ENCODE results near the gene GRIN2C.
A peak's percentile ranks its signal among the peaks of the same experiment; 100 is the strongest.

The GRIN2C gene

GRCh38 chr17:74879308-74879707, 19.6 kb upstream of the GRIN2C start:
- no peaks in the 10 kb centered on the region for H3K27me3 ChIP-seq (ENCODE audit: control insufficient read depth, insufficient read depth, low read length)

GRCh38 chr17:74878658-74879057, 19.0 kb upstream of the GRIN2C start:
- WGBS (ENCODE audit: insufficient coverage, insufficient read length) = no CpG with 5 or more reads among the region's 2 CpGs
- H3K27ac ChIP-seq (ENCODE audit: low read length) = no peak overlapping the region
- peaks cover 4% of the 10 kb centered on the region; the same call in 1 of the 2 replicates for H3K4me1 ChIP-seq (ENCODE audit: control insufficient read depth, insufficient read depth, low read length)
- H3K36me3 ChIP-seq (ENCODE audit: control insufficient read depth, insufficient read depth, low read length) = no peaks in the 10 kb centered on the region
- DNase-seq (ENCODE audit: low read depth, low spot score) = no peak
- H3K4me3 ChIP-seq (ENCODE audit: low read length) = no peak overlapping the region
- no peaks in the 10 kb centered on the region for H3K27me3 ChIP-seq (ENCODE audit: control insufficient read depth, insufficient read depth, low read length)
- H3K9me3 ChIP-seq (ENCODE audit: control insufficient read depth, insufficient read depth, low read length) = no peaks in the 10 kb centered on the region

More at GRCh38 chr17:74879308-74879707, 19.6 kb upstream of the GRIN2C start:
- Histone ChIP-seq H3K36me3 (ENCODE audit: control insufficient read depth, insufficient read depth, low read length) (no peaks in the 10 kb centered on the region), H3K4me3 (ENCODE audit: low read length) (no peak overlapping the region), H3K27ac (ENCODE audit: low read length) (no peak overlapping the region), H3K9me3 (ENCODE audit: control insufficient read depth, insufficient read depth, low read length) (no peaks in the 10 kb centered on the region), H3K4me1 (ENCODE audit: control insufficient read depth, insufficient read depth, low read length) (peaks cover 4% of the 10 kb centered on the region; the same call in 1 of the 2 replicates)
- DNase-seq (ENCODE audit: low read depth, low spot score) = no peak
- WGBS (ENCODE audit: insufficient coverage, insufficient read length) = no CpG with 5 or more reads among the region's 16 CpGs

GRCh38 chr17:74877592-74878548, 18.2 kb upstream of the GRIN2C start:
- no peak overlapping the region for H3K27ac ChIP-seq (ENCODE audit: low read length)
- WGBS (ENCODE audit: insufficient coverage, insufficient read length) = no CpG with 5 or more reads among the region's 19 CpGs
- H3K27me3 ChIP-seq (ENCODE audit: control insufficient read depth, insufficient read depth, low read length) = no peaks in the 10 kb centered on the region
- H3K4me3 ChIP-seq (ENCODE audit: low read length) = no peak overlapping the region
- peaks cover under 1% of the 10 kb centered on the region; the same call in 1 of the 2 replicates for H3K4me1 ChIP-seq (ENCODE audit: control insufficient read depth, insufficient read depth, low read length)
- no peak for DNase-seq (ENCODE audit: low read depth, low spot score)
- H3K9me3 ChIP-seq (ENCODE audit: control insufficient read depth, insufficient read depth, low read length) = no peaks in the 10 kb centered on the region
- H3K36me3 ChIP-seq (ENCODE audit: control insufficient read depth, insufficient read depth, low read length) = no peaks in the 10 kb centered on the region

- WGBS (ENCODE audit: insufficient coverage, insufficient read length) = no CpG with 5 or more reads among the region's 6 CpGs
- H3K27ac ChIP-seq (ENCODE audit: low read length) = no peak overlapping the region
Measured at GRCh38 chr17:74875977-74876593, 16.4 kb upstream of the GRIN2C start.

DNA sequence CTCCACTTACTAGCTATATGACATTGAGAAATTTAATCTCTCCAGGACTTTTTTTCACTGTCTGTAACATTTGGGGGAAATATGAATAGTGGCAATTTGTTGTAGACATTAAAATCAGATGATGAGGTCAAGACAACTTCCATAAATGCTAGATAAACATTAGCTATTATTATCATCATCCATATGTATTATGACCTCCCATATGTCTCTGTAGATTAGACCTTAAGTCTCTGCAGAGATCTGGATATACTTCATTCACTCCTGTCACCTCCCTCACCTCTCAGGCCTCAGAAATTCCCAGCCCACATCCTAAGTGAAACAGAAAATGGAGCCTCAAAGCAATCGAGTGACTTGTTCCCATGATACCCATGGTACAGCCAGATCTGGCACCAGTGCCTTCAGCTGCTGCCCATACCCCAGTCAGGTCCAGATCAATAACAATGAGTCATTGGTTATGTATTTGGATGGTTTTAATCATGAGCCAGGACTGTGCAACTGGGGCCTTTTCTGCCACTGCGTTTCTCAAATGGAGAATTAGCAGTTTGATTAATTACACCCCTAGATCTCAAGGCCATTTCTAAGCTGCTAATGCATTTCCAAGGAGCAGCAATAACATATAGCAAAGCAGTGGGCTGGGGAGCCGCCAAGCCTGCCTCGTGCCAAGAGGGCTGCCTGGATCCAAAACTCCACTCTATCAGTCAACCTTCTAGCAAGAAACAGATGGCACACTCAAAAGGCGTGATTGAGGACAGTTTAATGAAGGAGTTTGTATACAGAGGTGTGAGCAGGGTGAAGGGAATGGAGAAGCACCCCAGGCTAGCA, 15.7 kb upstream of the GRIN2C start:
- Histone ChIP-seq H3K9me3 (ENCODE audit: control insufficient read depth, insufficient read depth, low read length) (no peaks in the 10 kb centered on the region), H3K36me3 (ENCODE audit: control insufficient read depth, insufficient read depth, low read length) (no peaks in the 10 kb centered on the region), H3K27me3 (ENCODE audit: control insufficient read depth, insufficient read depth, low read length) (no peaks in the 10 kb centered on the region), H3K4me3 (ENCODE audit: low read length) (no peak overlapping the region), H3K4me1 (ENCODE audit: control insufficient read depth, insufficient read depth, low read length) (peaks cover 3% of the 10 kb centered on the region; the same call in 1 of the 2 replicates), H3K27ac (ENCODE audit: low read length) (no peak overlapping the region)
- WGBS (ENCODE audit: insufficient coverage, insufficient read length) = no CpG with 5 or more reads among the region's 5 CpGs
- no peak for DNase-seq (ENCODE audit: low read depth, low spot score)

More at GRCh38 chr17:74875977-74876593, 16.4 kb upstream of the GRIN2C start:
- Histone ChIP-seq H3K4me3 (ENCODE audit: low read length) (no peak overlapping the region), H3K36me3 (ENCODE audit: control insufficient read depth, insufficient read depth, low read length) (no peaks in the 10 kb centered on the region), H3K4me1 (ENCODE audit: control insufficient read depth, insufficient read depth, low read length) (peaks cover 3% of the 10 kb centered on the region; the same call in 1 of the 2 replicates), H3K9me3 (ENCODE audit: control insufficient read depth, insufficient read depth, low read length) (no peaks in the 10 kb centered on the region), H3K27me3 (ENCODE audit: control insufficient read depth, insufficient read depth, low read length) (no peaks in the 10 kb centered on the region)
- no peak for DNase-seq (ENCODE audit: low read depth, low spot score)

DNA sequence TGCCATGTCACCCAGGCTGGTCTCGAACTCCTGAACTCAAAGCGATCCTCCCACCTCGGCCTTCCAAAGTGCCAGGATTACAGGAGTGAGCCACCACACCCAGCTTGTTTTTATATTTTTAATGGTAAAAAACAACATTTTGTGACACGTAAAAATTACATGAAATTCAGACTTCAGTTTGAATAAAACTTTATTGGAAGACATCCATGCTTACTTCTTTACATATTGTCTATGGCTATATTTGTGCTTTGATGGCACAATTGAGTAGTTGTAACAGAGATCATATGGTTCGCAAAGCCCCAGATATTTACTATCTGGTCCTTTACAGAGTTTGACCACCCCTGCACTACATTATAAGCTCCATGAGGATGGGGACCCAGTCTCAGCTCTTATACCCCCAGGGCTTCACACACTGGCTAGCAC, 14.9 kb upstream of the GRIN2C start:
- WGBS (ENCODE audit: insufficient coverage, insufficient read length) = no CpG with 5 or more reads among the region's 5 CpGs
- DNase-seq (ENCODE audit: low read depth, low spot score) = no peak
- no peak overlapping the region for H3K4me3 ChIP-seq (ENCODE audit: low read length)
- no peaks in the 10 kb centered on the region for H3K27me3 ChIP-seq (ENCODE audit: control insufficient read depth, insufficient read depth, low read length)
- H3K27ac ChIP-seq (ENCODE audit: low read length) = no peak overlapping the region
- H3K4me1 ChIP-seq (ENCODE audit: control insufficient read depth, insufficient read depth, low read length) = peaks cover 3% of the 10 kb centered on the region; the same call in 1 of the 2 replicates
- no peaks in the 10 kb centered on the region for H3K9me3 ChIP-seq (ENCODE audit: control insufficient read depth, insufficient read depth, low read length)
- no peaks in the 10 kb centered on the region for H3K36me3 ChIP-seq (ENCODE audit: control insufficient read depth, insufficient read depth, low read length)

DNA sequence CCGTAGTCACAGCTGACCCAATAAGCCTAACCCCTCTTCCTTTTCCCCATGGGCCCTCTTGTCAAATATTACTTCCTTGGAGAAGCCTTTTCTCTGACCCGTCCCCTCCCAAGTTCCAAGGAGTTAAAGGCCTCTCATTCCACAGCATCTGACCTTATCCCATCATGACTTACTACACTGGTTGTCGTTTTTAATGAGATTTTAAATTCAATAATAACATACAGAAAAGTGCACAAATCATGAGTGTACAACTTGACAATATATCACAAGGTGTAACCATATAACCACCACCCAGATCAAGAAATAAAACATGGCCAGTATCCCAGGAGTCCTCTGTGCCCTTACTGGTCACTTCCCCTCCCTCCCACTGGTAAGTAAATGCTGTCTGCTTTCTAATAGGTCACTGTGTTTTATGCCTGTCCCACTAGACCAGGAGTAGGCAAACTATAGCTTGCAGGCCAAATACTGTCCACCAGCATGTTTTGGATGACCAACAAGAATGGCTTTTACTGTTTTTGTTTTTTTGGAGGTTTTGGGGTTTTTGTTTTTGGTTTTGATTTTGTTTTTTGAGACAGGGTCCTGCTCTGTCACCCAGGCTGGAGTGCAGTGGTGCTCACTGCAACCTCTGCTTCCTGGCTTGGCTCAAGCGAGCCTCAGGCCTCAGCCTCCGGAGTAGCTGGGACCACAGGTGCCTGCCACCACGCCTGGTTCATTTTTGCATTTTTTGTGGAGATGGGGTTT, 14.4 kb upstream of the GRIN2C start:
- H3K27me3 ChIP-seq (ENCODE audit: control insufficient read depth, insufficient read depth, low read length) = no peaks in the 10 kb centered on the region
- H3K27ac ChIP-seq (ENCODE audit: low read length) = no peak overlapping the region
- peaks cover 3% of the 10 kb centered on the region; the same call in 1 of the 2 replicates for H3K4me1 ChIP-seq (ENCODE audit: control insufficient read depth, insufficient read depth, low read length)
- DNase-seq (ENCODE audit: low read depth, low spot score) = no peak
- WGBS (ENCODE audit: insufficient coverage, insufficient read length) = no CpG with 5 or more reads among the region's 6 CpGs
- H3K9me3 ChIP-seq (ENCODE audit: control insufficient read depth, insufficient read depth, low read length) = no peaks in the 10 kb centered on the region
- H3K36me3 ChIP-seq (ENCODE audit: control insufficient read depth, insufficient read depth, low read length) = no peaks in the 10 kb centered on the region
- peak overlapping the region; percentile 87; the same call in 1 of the 2 replicates for H3K4me3 ChIP-seq (ENCODE audit: low read length)

- Histone ChIP-seq H3K4me1 (ENCODE audit: control insufficient read depth, insufficient read depth, low read length) (peaks cover 3% of the 10 kb centered on the region; the same call in 1 of the 2 replicates), H3K27me3 (ENCODE audit: control insufficient read depth, insufficient read depth, low read length) (no peaks in the 10 kb centered on the region), H3K4me3 (ENCODE audit: low read length) (peak overlapping the region; percentile 88; the same call in 1 of the 2 replicates), H3K27ac (ENCODE audit: low read length) (no peak overlapping the region), H3K36me3 (ENCODE audit: control insufficient read depth, insufficient read depth, low read length) (no peaks in the 10 kb centered on the region), H3K9me3 (ENCODE audit: control insufficient read depth, insufficient read depth, low read length) (no peaks in the 10 kb centered on the region)
- DNase-seq (ENCODE audit: low read depth, low spot score) = peak; percentile 99
- WGBS (ENCODE audit: insufficient coverage, insufficient read length) = no CpG with 5 or more reads among the region's 55 CpGs
Measured at GRCh38 chr17:74873037-74873873, 13.6 kb upstream of the GRIN2C start.

All from iPS DF 6.9 (cell line).